A549 (cell line): ENCODE measurements around the gene ZSWIM1.

Source experiments
- CTCF ChIP-seq: fragments of >200 bp; sonication (Bioruptor Twin); formaldehyde crosslinking; IDR thresholded peaks from 3 replicates; pipeline ENCODE4 v1.5.1; 2016
- HOXA7 ChIP-seq: fragments of 250-450 bp; sonication (Bioruptor Pico); IDR thresholded peaks from 2 replicates; pipeline ENCODE4 v1.5.0; 2020; ENCODE audit warnings: mild to moderate bottlenecking, moderate library complexity
- RAD21 ChIP-seq, 2 experiments: fragments of >200 bp in 1 of 2; sonication (Bioruptor Twin) in 1 of 2; formaldehyde crosslinking in 1 of 2; IDR thresholded peaks in 1 of 2; conservative IDR thresholded peaks in 1 of 2; 2 replicates in 1 of 2; 3 replicates in 1 of 2; pipeline ENCODE4 v1.6.1; 2012 to 2018; ENCODE audit warnings: inconsistent platforms in 1 of 2
- RCOR1 ChIP-seq: fragments of 150-350 bp; IDR thresholded peaks from 2 replicates; pipeline ENCODE4 v1.6.1; 2014; ENCODE audit warnings: antibody characterized with exemption, low read length, low read depth
- SMC3 ChIP-seq: fragments of >200 bp; sonication (Bioruptor Twin); formaldehyde crosslinking; IDR thresholded peaks from 3 replicates; pipeline ENCODE4 v1.6.1; 2018; ENCODE audit warnings: inconsistent platforms
- SREBF2 ChIP-seq: fragments of 450-650 bp; IDR thresholded peaks from 2 replicates; pipeline ENCODE4 v1.6.1; 2014; ENCODE audit warnings: mild to moderate bottlenecking, moderate library complexity
- TF ChIP-seq, protein P1 (sequence below): fragments of 200-600 bp; sonication (generic); IDR thresholded peaks from 2 replicates; pipeline ENCODE4 v1.6.1; 2016; ENCODE audit warnings: antibody characterized with exemption, mild to moderate bottlenecking, moderate library complexity
- TF ChIP-seq, protein P2 (sequence below): fragments of 450-650 bp; IDR thresholded peaks from 2 replicates; pipeline ENCODE4 v1.6.1; 2014; ENCODE audit warnings: antibody characterized with exemption

- no peak for TF ChIP-seq CTCF
- TF ChIP-seq HOXA7 (CRISPR knock-in tag) = no peak
- no peak for TF ChIP-seq RAD21 (conservative IDR thresholded peaks at IDR 0.05 in 1 of 2, IDR thresholded peaks at IDR 0.05 in 1 of 2)
- TF ChIP-seq SMC3 = no peak
- TF ChIP-seq, protein P1, sequence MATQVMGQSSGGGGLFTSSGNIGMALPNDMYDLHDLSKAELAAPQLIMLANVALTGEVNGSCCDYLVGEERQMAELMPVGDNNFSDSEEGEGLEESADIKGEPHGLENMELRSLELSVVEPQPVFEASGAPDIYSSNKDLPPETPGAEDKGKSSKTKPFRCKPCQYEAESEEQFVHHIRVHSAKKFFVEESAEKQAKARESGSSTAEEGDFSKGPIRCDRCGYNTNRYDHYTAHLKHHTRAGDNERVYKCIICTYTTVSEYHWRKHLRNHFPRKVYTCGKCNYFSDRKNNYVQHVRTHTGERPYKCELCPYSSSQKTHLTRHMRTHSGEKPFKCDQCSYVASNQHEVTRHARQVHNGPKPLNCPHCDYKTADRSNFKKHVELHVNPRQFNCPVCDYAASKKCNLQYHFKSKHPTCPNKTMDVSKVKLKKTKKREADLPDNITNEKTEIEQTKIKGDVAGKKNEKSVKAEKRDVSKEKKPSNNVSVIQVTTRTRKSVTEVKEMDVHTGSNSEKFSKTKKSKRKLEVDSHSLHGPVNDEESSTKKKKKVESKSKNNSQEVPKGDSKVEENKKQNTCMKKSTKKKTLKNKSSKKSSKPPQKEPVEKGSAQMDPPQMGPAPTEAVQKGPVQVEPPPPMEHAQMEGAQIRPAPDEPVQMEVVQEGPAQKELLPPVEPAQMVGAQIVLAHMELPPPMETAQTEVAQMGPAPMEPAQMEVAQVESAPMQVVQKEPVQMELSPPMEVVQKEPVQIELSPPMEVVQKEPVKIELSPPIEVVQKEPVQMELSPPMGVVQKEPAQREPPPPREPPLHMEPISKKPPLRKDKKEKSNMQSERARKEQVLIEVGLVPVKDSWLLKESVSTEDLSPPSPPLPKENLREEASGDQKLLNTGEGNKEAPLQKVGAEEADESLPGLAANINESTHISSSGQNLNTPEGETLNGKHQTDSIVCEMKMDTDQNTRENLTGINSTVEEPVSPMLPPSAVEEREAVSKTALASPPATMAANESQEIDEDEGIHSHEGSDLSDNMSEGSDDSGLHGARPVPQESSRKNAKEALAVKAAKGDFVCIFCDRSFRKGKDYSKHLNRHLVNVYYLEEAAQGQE = no peak
- no peak for TF ChIP-seq RCOR1
- no peak for TF ChIP-seq SREBF2
- TF ChIP-seq, protein P2, sequence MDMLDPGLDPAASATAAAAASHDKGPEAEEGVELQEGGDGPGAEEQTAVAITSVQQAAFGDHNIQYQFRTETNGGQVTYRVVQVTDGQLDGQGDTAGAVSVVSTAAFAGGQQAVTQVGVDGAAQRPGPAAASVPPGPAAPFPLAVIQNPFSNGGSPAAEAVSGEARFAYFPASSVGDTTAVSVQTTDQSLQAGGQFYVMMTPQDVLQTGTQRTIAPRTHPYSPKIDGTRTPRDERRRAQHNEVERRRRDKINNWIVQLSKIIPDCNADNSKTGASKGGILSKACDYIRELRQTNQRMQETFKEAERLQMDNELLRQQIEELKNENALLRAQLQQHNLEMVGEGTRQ = no peak
These were observed 14.6 kb upstream of the ZSWIM1 start for GRCh38 chr20:45866454-45866853.
